ENCODE measurements around the gene RGS3. TPM values are rescaled to one million over a fixed set of nuclear protein-coding genes. Genes with fewer than 3 reads are reported as not detected.

RGS3 gene
- total and polyA plus RNA-seq, 10 of the 15 experiments (the other 5 are each of a cell fraction or from before 2014, with no cell fraction given) = 2.9 to 138 (median 28.8) TPM

DNA sequence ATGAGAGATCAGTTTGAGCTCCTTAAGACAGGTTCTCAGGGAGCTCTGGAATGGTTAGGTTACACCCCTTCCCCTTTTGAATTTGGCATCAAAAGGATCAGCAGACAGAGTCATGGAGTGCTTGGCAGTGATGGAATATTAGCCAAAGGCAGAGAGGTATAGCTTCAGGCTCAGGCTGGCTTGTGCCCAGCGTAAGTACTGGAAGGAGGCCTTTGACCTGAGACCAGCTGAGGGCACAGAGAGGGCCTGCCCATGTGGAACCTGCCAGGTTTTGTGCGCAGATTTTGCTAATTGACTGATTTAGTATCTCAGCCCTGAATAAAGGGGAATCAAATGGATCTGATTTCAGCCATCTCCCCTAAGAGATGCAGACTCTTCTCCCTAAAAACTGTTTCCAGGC, 81.5 kb downstream of the RGS3 start:
- H3K9ac ChIP-seq (ENCODE audit: control insufficient read depth, insufficient read depth, low read length) = no peak overlapping the region
- no peak overlapping the region for H3K4me2 ChIP-seq (ENCODE audit: control insufficient read depth, insufficient read depth)
- POLR2A ChIA-PET = no interaction called here
- H3K4me1 ChIP-seq (ENCODE audit: control insufficient read depth, insufficient read depth, low read length) = peaks cover 6% of the 10 kb centered on the region
- H3K79me2 ChIP-seq (ENCODE audit: control insufficient read depth, insufficient read depth, low read length) = no peaks in the 10 kb centered on the region
- in situ Hi-C loops (cut with MboI) = no loop called here
- H2AFZ ChIP-seq (ENCODE audit: control insufficient read depth, low read depth, low read length) = no peak overlapping the region
- RAD21 ChIA-PET (ENCODE audit: unreplicated experiment) = interaction anchor here (1.5 kb wide), 1 partner anchor 37 kb away, joined by 4 read pairs; no protein-coding TSS in a partner anchor
- peaks cover 23 to 54% of the 10 kb centered on the region in 2 experiments for H3K36me3 ChIP-seq (ENCODE audit: control insufficient read depth in 2 of 2, insufficient read depth in 2 of 2, low read length in 1 of 2)
- no peaks in the 10 kb centered on the region; the same call in 1 of the 2 replicates for H4K20me1 ChIP-seq (ENCODE audit: control insufficient read depth, insufficient read depth)
- no peak overlapping the region for H3K4me3 ChIP-seq
- TF ChIP-seq RELA (IDR thresholded peaks at IDR 0.05; ENCODE audit: borderline replicate concordance, partially characterized antibody) (no peak), POLR2AphosphoS2 (IDR thresholded peaks at IDR 0.05; ENCODE audit: low read depth, low read length) (0 out of 2 replicates have a peak, but pooled peaks have one; percentile 21)
- no peak overlapping the region for H3K27ac ChIP-seq (ENCODE audit: control insufficient read depth, insufficient read depth)
- no peaks in the 10 kb centered on the region for H3K27me3 ChIP-seq (replicated peaks in 1 of 2; ENCODE audit: control insufficient read depth in 2 of 2, insufficient read depth in 2 of 2, low read length in 1 of 2)
- 100% methylated on average over 2 of the region's 2 CpGs for WGBS (ENCODE audit: insufficient coverage, insufficient replicate concordance, low lambda C conversion rate, missing lambda C conversion rate)
- no peak for FAIRE-seq
- no TSS peak for BruUV-seq (replicated peaks)
- H3K9me3 ChIP-seq (replicated peaks; ENCODE audit: control insufficient read depth, insufficient read depth, low read length) = no peaks in the 10 kb centered on the region
- SMC1A ChIA-PET (ENCODE audit: uncharacterized antibody, unreplicated experiment) = interaction anchor here (0.7 to 2.9 kb wide), 5 partner anchors 10 to 99 kb away, joined by 3 to 17 read pairs (median 3); no protein-coding TSS in a partner anchor
- intact Hi-C loops (cut with micrococcal nuclease; ENCODE audit: unreplicated experiment) = no loop called here
- CTCF ChIA-PET = interaction anchor here (0.8 to 1.7 kb wide), 3 partner anchors 31 to 110 kb away, joined by 3 to 7 read pairs (median 4); no protein-coding TSS in a partner anchor
- no peak for DNase-seq (ENCODE audit: low read depth, low spot score)
- ATAC-seq = no peak

GRCh38 chr9:113546566-113546965, 83.0 kb downstream of the RGS3 start:
- Histone ChIP-seq H3K9me3 (replicated peaks; ENCODE audit: control insufficient read depth, insufficient read depth, low read length) (no peaks in the 10 kb centered on the region), H3K4me1 (ENCODE audit: control insufficient read depth, insufficient read depth, low read length) (peaks cover 6% of the 10 kb centered on the region), H3K9ac (ENCODE audit: control insufficient read depth, insufficient read depth, low read length) (no peak overlapping the region), H2AFZ (ENCODE audit: control insufficient read depth, low read depth, low read length) (no peak overlapping the region), H4K20me1 (ENCODE audit: control insufficient read depth, insufficient read depth) (no peaks in the 10 kb centered on the region; the same call in 1 of the 2 replicates), H3K27me3 (replicated peaks in 1 of 2; ENCODE audit: control insufficient read depth in 2 of 2, insufficient read depth in 2 of 2, low read length in 1 of 2) (no peaks in the 10 kb centered on the region), H3K4me2 (ENCODE audit: control insufficient read depth, insufficient read depth) (no peak overlapping the region), H3K27ac (ENCODE audit: control insufficient read depth, insufficient read depth) (no peak overlapping the region), H3K79me2 (ENCODE audit: control insufficient read depth, insufficient read depth, low read length) (no peaks in the 10 kb centered on the region; the same call in 1 of the 2 replicates), H3K4me3 (no peak overlapping the region), H3K36me3 (ENCODE audit: control insufficient read depth in 2 of 2, insufficient read depth in 2 of 2, low read length in 1 of 2) (peaks cover 17 to 42% of the 10 kb centered on the region in 2 experiments)
- TF ChIP-seq MXI1 (IDR thresholded peaks at IDR 0.05; ENCODE audit: low read depth, low read length) (no peak), LARP7 (IDR thresholded peaks at IDR 0.05) (no peak), SMAD5 (IDR thresholded peaks at IDR 0.05; ENCODE audit: low read depth) (no peak), POU2F2 (IDR thresholded peaks at IDR 0.05; ENCODE audit: borderline replicate concordance, low read depth, low read length) (no peak), ZNF274 (IDR thresholded peaks at IDR 0.05; ENCODE audit: insufficient read depth, insufficient read length) (no peak), ESRRA (IDR thresholded peaks at IDR 0.05; ENCODE audit: low read length) (no peak), TCF12 (IDR thresholded peaks at IDR 0.05; ENCODE audit: low read depth, low read length) (no peak), RUNX3 (IDR thresholded peaks at IDR 0.05; ENCODE audit: low read length) (no peak), RBBP5 (conservative IDR thresholded peaks at IDR 0.05) (no peak), TCF3 (IDR thresholded peaks at IDR 0.05; ENCODE audit: borderline replicate concordance, insufficient read depth, low read depth, low read length) (no peak), GATAD2B (conservative IDR thresholded peaks at IDR 0.05; ENCODE audit: low read depth) (no peak)
- intact Hi-C loops (cut with micrococcal nuclease; ENCODE audit: unreplicated experiment) = no loop called here
- no peak for ATAC-seq
- ChIA-PET RAD21 (ENCODE audit: unreplicated experiment) (no interaction called here), SMC1A (ENCODE audit: uncharacterized antibody, unreplicated experiment) (interaction anchor here (1.0 to 2.9 kb wide), 3 partner anchors 24 to 58 kb away, joined by 3 to 17 read pairs (median 5); no protein-coding TSS in a partner anchor), CTCF (no interaction called here), POLR2A (no interaction called here)
- 60% methylated on average over 5 of the region's 5 CpGs for WGBS (ENCODE audit: insufficient coverage, insufficient replicate concordance, low lambda C conversion rate, missing lambda C conversion rate)
- no peak for FAIRE-seq
- DNase-seq (ENCODE audit: low read depth, low spot score) = no peak
- BruUV-seq (replicated peaks) = no TSS peak
- in situ Hi-C loops (cut with MboI) = no loop called here

Data from GM12878 (cell line).